Stimulated activated CD4-positive, alpha-beta T cell treated with anti-CD3 and anti-CD28 coated beads, Interleukin-2, amount 100 ng/mL, for 24 hours (primary cell): ENCODE results near the gene CUBN.

Experiments used
- DNase-seq, 2 donors: peaks; one replicate each; pipeline ENCODE4 v3.0.0-alpha.2; 2020

The CUBN gene

DNA sequence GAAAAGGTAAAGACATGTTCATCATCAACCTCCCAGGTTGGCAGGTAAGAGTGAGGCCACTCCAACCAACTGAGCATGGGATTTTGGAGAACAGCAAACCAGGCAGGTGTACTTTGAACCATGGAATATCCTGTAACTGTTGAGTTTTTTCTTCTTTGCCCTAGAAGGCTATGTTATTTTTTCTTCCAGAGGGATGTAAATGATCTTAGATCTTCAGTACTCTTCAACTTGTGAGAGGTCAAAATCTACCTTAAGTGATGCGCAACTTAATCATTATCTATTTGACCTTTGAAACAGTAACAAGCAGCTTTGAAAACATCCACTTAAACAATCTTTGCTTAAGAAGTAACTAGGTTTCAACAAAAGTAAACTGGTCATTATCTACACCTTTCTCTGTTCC is at the start of gene CUBN:
Gene CUBN (minus strand): TSS at position 71 of the 400 bp plus-strand sequence. CDS start 46 bp downstream, at position 25.
- no peak for DNase-seq

GRCh38 chr10:17179002-17179401 is 49.4 kb upstream of the CUBN start:
- no peak for DNase-seq

- DNase-seq, result no peak
Observed at GRCh38 chr10:17178006-17178405, 48.4 kb upstream of the CUBN start.

GRCh38 chr10:17177014-17177413 is 47.4 kb upstream of the CUBN start:
- DNase-seq, result no peak

- no peak for DNase-seq
Observed at GRCh38 chr10:17176091-17176490, 46.5 kb upstream of the CUBN start.

GRCh38 chr10:17175551-17175950 is 45.9 kb upstream of the CUBN start:
- DNase-seq, result no peak

DNA sequence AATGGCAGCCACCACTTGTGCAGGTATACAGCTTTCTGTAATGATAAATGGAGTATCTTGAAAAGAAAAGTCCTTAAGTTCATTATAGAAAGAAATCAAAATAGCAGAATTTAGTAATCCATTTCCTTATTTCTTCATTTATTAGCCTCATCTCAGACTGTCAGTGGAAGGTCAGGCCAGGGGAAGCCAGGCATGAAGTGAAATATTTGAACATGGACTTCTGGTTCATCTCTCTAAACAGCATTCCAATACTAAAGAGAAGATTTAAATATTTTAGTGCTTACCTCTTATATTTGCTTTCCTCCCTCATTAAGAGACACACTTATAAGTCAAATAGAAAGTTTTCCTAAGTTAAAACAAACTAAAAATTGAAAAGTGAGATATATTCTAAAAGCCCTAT is 45.0 kb upstream of the CUBN start:
- no peak for DNase-seq

DNA sequence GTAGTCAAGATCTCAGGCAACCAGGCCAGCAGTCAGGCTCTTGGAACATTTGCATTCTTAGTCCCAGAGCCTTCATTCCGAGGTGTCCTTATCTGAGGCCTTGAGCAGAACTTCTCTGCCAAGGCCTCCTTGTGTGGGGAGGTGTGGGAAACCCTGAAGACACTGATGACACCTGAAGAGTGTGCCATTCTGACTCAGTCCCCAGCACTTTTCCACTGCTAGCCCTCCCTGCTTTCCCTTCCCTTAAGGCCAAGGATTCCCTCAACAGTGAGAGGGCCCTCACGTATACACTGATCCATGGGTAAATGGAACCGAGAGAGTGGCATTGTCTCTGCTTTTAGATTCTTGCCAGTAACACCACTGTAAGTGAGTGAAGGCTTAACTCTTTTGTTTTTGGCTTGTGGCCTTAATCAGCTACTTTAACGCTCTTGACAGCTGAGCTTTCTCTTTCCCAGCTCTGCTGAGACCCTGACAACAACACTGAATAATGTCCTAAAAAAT is 41.6 kb upstream of the CUBN start:
- DNase-seq, result no peak

GRCh38 chr10:17169803-17170202 is 40.2 kb upstream of the CUBN start:
- DNase-seq, result no peak

DNA sequence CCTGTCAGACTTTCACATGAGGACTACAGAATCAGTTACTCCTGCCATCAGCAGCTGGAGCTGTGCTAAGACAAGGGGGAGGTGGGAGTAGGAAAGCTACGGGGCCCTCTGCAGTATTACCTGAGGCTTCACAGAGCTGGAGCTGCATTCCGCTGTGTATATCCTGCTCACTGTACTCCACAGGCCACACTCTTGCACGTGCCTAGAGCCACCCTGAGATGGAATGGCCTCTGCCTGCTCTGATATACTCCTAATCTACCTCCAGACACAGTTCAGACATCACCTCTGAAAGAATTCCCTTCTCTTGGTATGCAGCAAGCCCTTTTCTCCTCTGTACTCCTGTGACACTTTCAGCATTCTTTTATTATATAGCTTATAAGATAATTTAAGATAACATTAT is 37.1 kb upstream of the CUBN start:
- no peak for DNase-seq

DNA sequence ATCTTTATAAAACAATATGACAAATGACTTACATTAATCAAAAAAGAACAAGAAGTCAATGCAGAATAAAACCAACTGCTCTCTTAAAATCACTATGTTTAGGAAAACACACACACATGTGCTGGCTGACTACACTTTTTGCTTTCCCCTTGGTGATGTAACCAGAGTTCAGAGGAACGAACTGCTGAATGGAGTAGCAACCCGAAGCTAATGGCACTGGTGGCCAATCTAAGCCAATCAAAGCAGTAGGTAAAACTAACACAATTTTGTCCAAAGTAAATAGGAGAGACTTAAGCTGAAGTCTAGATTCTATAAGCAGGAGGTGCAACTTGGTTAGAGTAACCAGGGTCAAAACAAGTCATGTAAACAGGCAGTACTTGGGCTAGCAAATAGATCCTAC is 33.2 kb upstream of the CUBN start:
- no peak for DNase-seq

GRCh38 chr10:17161775-17162174 is 32.2 kb upstream of the CUBN start:
- DNase-seq, result no peak

DNA sequence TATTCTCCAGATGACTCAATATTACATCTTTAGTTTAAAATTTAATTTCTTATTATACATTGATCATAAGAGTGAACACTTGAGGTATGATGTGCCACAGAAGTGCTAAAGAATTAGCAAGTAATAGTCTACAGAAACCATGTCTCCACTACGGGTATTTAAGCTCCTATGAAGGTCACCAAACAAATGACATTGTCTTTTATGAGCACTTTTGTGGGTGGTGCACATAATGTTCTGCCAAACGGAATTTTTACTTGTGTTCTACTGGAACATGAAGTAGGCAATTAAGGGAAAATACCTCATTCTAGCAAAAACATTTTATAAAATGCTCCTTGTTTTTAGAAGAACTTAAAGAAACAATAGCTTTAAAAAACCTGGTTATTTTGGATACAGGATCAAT is 27.4 kb upstream of the CUBN start:
- DNase-seq, result no peak

DNA sequence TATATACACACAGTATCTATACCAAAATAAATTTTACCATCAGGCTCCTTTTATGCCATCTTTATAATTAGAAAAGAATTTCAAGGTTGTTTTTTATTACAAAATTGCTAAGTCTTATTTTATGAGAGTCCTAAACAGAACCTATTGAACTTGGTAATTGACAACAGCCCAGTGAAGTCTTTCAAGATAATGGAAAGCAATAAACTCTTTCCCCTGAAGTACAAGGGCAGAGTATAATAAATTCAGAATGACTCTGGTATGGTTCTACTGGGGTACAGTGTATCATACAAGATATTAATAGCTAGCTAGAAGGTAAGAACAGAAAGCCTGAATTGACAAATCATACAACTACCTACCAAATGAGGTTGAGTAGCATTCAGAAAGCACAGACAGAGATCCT is 26.2 kb upstream of the CUBN start:
- DNase-seq, result no peak

DNA sequence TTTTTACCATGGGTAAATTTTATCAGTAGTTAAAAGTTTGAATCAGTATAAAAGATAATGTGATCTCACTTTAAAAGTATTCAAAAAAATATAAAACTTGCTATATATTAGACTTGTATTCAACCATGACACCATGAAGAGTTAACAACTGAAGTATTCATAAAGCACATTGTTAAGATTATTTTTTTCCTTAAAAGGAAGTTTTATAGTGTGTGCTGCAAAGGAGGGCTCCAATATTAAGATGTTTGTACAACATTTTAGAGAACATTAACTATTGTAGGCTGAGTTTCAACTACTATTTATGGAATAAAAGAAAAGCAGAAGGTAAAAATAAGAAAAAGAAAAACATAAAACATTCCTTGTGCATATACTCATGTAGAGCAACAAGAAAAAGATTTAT is 24.5 kb upstream of the CUBN start:
- DNase-seq, result no peak

DNA sequence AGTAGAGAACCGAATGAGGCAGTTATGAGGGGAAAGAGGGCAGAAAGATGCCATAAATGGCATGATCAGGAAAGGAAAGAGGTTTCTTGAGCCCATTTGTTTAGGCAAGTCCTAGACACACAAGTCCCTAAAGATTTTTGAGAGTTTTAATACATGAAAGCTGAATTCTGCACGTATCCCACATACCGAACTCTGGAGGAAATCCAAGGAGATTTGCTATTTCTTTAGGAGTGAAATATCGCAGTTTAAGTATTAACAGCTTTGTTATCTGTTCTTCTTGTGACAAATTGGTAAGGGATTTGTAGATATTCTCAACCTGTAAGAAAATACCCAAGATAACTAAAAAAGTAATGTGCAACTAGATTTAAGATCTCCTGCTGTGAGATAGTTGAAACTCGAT is 23.7 kb upstream of the CUBN start:
- no peak for DNase-seq

GRCh38 chr10:17151716-17152115 is 22.1 kb upstream of the CUBN start:
- DNase-seq, result no peak

GRCh38 chr10:17147884-17148489 is 18.4 kb upstream of the CUBN start:
- DNase-seq, result no peak

GRCh38 chr10:17146892-17147291 is 17.3 kb upstream of the CUBN start:
- DNase-seq, result no peak

GRCh38 chr10:17145239-17145638 is 15.6 kb upstream of the CUBN start:
- no peak for DNase-seq

DNA sequence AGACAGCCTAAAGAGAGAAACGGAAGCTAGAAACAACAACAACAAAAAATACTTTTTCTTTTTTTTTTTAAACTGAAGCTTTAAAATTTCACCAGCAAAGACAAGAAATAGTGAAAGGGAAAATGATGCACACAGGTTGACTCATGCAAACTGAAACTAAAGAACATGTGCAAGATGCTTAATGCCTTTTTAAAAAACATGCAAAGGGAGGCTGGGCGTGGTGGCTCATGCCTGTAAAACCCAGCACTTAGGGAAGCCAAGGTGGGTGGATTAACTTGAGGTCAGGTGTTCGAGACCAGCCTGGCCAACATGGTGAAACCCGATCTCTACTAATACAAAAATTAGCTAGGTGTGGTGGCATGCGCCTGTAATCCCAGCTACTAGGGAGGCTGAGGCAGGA is 15.1 kb upstream of the CUBN start:
- DNase-seq, result peak; percentile 68 to 69

DNA sequence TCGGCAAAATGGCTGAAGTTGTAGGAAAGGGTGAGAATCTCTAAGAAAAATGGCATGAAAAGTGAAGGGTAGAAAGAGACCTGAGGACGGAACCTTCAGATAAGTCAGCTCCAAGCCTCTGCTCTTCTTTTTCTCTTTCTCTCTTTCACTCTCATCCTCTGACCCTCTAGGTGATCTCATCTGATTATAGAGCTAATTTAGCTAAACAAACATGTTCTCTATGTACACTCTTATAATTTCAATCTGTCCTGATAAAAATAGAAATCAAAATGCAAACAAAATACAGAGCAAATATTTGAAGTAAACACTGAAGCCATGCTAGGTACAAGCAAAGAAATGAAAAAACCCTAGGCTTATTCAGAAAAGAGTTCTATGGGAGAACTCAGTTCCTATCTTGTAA is 14.4 kb upstream of the CUBN start:
- DNase-seq, result no peak

DNA sequence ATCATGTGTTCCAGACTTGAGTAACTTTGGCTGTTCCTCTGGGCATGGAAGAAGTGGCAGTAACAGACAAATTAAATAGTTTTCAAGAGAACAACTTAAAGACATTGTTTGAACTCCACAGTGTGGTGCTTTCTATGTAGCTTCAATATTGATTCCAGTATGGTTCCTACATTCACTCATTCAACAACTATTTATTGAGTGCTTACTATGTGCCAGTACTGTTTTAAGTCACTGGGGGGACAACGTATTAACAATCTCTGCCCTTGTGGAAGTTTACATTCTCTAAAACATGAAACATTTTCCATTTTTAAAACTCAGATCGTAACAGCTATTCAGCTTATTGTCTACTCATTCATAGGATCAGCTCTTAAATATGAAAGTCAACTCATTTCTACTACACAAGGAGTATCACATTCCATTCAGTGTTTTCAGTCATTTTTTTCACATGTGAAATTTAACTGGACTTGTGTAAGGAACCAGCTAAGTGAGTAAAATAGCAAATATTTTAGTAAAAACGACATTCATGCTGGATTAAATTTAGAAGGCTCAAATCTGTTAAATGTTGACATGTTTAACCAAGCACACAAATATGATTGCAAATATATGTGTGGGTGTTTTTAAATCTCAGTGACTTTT is 13.6 kb upstream of the CUBN start:
- DNase-seq, result no peak

- no peak for DNase-seq
Observed at GRCh38 chr10:17141504-17142229, 12.1 kb upstream of the CUBN start.
